NCI-H748 treated with DMSO at 0.1 percent for 48 hours (cell line): Measurements from ENCODE around the gene NAGS.
A peak's percentile ranks its signal among the peaks of the same experiment; 100 is the strongest.
"Not testable (repeated sequence)": the region's sequence is repeated elsewhere in the genome, so short reads cannot be mapped to it uniquely, and the experiment has no call there.

Source experiments
- DNase-seq: peaks from one replicate; lab custom pipeline; 2025; lab: John Stamatoyannopoulos, UW

Gene NAGS

GRCh38 chr17:44007346-44008204 lies 3.2 kb downstream of the NAGS start:
- no peak for DNase-seq

GRCh38 chr17:44008205-44008909 lies 3.9 kb downstream of the NAGS start:
- DNase-seq = no peak

- DNase-seq = no peak
Measured at GRCh38 chr17:44010966-44011647, 6.7 kb downstream of the NAGS start.

GRCh38 chr17:44011876-44012275 lies 7.5 kb downstream of the NAGS start:
- no peak for DNase-seq

- DNase-seq = no peak
Measured at GRCh38 chr17:44012391-44012790, 8.0 kb downstream of the NAGS start.

- no peak for DNase-seq
Measured at GRCh38 chr17:44012874-44013273, 8.5 kb downstream of the NAGS start.

- DNase-seq = no peak
Measured at GRCh38 chr17:44014133-44014436, 9.7 kb downstream of the NAGS start.

GRCh38 chr17:44014437-44015172 lies 10.2 kb downstream of the NAGS start, which contains the start of gene TMEM101:
TMEM101 (minus strand) TSS chr17:44014963; CDS start chr17:44014952, 11 bp downstream.
- DNase-seq = peak; percentile 87

GRCh38 chr17:44021227-44021626 lies 16.8 kb downstream of the NAGS start:
- not testable (repeated sequence) for DNase-seq

GRCh38 chr17:44022246-44022645 lies 17.8 kb downstream of the NAGS start:
- DNase-seq = no peak

- DNase-seq = no peak
Measured at GRCh38 chr17:44023545-44024270, 19.3 kb downstream of the NAGS start.

GRCh38 chr17:44024271-44024663 lies 19.8 kb downstream of the NAGS start:
- no peak for DNase-seq

GRCh38 chr17:44024853-44025252 lies 20.4 kb downstream of the NAGS start:
- no peak for DNase-seq

- DNase-seq = no peak
Measured at GRCh38 chr17:44029736-44030135, 25.3 kb downstream of the NAGS start.

GRCh38 chr17:44030482-44030881 lies 26.1 kb downstream of the NAGS start:
- no peak for DNase-seq

- DNase-seq = no peak
Measured at GRCh38 chr17:44033861-44034408, 29.5 kb downstream of the NAGS start.

GRCh38 chr17:44034688-44035087 lies 30.3 kb downstream of the NAGS start:
- not testable (repeated sequence) for DNase-seq

GRCh38 chr17:44037471-44037870 lies 33.0 kb downstream of the NAGS start:
- no peak for DNase-seq

GRCh38 chr17:44038604-44039011 lies 34.2 kb downstream of the NAGS start:
- DNase-seq = no peak

- DNase-seq = no peak
Measured at GRCh38 chr17:44039829-44040635, 35.6 kb downstream of the NAGS start.
